HG03108 (cell line): ENCODE measurements around the gene ZNF516.

ENCODE experiments used
- ATAC-seq: cut with Tn5 transposase; IDR thresholded peaks from one replicate; pipeline ENCODE4 v1.9.1; 2021; ENCODE audit warnings: moderate library complexity; ENCODE audit not compliant: unreplicated experiment

ZNF516 gene

DNA sequence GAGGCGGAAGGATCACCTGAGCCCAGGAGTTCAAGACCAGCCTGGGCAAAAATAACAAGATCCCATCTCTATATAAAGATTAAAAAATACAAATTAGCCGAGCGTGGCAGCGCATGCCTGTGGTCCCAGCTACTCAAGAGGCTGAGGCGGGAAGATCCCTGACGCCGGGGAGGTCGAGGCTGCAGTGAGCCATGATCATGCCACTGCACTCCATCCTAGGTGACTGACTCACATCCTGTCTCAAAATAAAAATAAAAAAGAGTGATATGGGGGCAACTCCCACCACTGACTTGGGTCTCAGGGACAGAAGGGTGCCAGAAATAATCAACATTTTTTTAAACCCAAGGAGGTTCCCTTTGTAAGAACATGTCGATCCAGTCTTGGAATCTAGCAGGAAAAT, 37.6 kb downstream of the ZNF516 start:
- no peak for ATAC-seq

DNA sequence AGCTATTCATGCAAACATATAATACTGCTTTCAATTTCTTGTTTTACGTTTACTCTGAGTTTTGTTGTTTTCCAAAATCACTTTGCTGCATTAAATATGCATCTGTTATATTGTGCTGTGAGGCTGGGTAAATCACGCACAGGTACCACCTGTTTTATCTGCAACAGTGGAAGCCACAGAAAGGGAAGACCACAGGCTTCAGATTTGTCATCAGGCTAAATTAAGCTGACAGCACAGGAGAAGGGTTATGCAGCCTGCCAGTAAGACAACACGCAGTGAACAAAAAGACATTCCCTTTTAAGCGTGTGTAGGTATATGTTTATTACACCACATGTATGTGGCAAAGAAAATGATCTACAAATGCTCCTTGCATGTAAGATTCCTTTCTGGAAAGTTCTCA, 38.2 kb downstream of the ZNF516 start:
- ATAC-seq = no peak

DNA sequence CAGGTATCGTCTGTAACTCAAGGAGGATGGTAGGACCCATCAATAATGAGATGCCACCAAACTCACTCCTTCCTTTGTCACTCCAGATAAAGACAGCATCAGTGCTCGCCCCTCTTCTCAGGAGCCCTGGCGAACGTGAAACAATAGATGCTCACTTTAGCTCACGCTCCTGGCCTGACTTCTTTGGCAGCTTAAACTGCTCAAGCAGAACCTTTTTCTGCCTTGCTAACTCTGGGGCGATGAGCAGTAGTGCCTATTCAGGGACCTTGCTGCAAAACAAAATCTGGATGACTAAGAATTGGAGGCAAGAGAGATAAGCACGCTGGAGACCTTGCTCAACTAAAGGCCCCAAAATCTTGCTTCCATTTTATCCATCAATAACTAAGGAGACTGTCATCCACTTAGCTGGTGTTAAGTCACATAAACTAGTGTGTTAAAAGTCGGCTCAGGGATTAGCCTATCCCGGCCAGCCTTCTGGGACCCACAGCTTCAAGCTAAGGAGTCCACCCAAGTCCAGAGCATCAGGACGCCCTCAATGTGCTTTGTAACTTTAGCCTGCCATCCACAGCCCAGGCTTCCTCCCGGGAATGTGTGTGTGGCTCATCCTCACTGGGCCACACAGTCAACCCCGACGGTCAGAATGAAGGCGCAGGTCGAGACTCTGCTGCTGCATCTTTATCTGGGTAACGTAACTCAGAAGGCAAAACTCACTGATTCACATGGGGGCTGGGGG, 38.9 kb downstream of the ZNF516 start:
- no peak for ATAC-seq

DNA sequence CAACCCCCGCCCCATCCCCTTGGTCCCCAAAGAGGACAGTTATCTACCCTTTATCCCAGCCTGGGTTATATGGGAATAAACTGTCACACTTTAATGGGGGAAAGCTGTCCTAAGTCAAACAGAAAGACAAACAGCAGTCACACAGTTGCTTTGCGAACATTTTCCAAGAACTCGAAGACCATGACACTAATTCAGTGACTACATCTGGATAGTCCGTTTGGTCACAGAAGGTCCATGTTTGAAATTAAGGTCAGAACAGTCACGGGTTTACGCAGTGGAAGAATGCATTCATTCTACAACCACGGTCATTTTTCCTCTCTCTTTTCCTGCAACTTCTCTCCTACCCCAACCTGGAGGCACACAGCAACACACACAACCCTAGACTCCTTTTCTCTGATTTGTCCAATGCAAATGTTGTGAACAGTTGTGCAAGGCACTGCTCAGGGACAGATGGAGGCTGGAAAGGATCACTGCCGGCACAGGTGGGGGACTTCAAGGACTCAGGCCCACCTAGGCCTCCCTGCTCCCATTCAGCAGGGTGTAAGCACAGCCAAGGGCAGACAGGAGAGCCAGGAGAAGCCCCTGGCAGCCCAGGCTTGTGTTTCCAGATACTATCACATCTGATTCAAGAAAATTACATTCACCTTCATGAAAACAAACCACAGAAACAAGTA, 39.9 kb downstream of the ZNF516 start:
- ATAC-seq = no peak

DNA sequence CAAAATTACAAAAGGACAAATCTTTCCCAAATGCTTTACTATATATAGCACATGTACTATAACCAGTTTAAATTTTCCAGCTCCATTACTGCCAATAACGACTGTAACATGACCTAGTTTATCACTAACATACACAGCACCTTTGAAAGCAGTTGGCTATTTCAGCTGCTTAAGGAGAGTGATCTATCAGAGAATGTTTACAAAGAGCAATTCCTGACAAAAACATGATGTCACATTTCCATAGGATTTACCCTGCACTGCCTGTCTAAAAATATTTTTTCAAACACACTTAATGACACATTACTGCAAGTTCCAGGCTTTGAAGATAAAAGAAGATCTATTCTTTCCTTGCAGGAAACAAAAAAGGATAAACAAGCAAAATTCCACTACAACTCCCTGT, 40.6 kb downstream of the ZNF516 start:
- no peak for ATAC-seq

DNA sequence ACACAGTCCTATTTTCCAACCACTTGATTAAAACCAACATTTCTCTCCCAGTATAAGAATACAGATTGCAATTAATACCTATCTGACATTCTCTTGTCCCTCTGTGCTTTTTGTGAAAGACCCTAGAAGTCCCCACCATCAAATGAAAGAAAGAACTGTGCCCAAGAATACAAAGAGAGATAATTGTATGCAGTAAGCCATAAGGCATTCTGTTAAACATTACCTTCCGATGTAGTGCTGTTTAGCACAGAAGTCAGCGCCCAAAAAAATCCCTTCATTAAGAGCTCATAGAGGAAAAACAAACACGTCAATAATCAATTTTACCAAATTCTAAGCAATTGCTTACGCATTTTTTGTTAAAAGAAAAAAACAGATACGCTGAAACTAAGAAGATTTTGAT, 41.1 kb downstream of the ZNF516 start:
- ATAC-seq = no peak

DNA sequence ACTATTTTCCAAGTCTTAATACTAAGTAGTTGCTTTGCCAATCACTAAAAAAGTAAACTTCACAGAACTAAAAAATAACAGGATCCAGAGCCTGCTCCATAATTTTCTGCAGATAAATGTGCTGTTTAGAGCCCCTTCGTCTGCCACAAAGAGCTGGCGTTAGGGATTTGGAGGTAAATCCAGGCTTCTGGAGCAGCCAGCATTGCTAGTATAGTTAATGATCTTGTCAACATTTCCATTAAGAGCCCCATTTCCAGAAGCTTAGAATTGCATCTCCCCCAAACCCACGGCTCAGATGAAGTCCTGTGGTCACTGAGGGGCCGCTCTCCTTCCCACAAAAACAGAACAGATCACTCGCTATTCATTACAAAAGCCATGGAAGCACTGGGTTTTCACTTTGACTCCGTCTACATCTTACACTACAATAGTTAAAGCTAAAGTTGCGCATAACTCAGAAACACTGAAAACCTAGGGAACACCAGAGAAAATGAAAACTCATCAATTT, 41.9 kb downstream of the ZNF516 start:
- no peak for ATAC-seq

DNA sequence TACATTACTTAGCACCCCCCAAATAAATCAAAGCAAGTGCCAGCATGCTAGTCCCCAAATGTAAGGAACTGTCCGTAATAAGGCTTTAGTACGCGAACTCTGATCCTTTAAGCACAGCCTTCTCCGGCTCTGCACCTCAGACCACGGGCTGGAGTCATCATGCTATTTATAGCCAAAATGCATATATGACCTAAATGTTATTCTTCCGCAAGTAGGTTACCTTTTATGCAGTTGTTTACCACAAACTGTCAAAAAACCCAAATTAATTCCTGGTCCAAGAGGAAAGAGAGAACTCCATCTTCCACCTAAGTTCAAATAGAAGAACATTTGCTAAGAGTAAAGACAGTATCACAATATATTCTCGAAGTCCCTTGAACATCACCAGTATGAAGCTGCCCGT, 42.7 kb downstream of the ZNF516 start:
- no peak for ATAC-seq

DNA sequence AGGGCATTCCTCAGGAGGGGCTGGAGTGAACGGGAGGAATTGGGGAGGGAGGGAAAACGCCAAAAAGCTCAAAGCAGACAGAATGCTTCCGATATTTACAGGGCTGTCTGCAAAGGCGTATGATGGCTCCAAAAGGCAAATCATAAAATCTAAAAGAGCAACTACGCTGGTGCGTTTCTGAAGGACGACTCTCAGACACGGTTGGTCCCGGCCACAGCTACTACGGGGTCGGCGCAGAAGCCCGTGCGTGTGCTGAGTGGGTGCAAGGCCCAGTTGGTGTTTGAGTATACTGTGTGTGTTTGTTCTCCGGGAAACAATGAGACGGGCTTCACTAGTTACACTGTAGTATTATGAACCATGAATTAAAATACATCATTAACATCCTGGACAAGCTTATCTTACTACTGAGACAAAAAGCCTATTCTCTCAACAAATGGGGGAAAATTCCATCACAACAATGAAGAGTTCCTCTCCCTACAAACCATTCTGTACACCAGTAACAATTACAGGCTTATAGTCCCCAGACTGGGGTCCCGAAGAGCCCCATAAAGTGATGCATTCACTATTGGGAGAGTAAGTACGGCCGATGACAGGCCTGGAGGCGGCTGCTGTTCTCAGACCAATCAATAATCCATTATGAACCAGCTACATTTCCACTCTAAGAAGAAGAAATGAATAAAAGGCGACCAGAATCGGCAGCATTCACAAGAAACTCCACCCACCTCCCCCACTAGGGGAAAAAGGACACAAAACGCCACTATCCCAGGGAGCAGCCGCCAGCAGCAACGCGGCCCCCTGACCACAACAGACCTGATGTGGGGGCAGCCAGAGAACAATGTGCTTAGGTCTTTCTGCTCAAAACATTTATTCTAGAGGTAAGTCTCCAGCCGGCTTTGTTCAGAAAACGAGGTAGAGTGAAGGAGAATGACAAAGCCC, 43.4 kb downstream of the ZNF516 start:
- ATAC-seq = no peak

DNA sequence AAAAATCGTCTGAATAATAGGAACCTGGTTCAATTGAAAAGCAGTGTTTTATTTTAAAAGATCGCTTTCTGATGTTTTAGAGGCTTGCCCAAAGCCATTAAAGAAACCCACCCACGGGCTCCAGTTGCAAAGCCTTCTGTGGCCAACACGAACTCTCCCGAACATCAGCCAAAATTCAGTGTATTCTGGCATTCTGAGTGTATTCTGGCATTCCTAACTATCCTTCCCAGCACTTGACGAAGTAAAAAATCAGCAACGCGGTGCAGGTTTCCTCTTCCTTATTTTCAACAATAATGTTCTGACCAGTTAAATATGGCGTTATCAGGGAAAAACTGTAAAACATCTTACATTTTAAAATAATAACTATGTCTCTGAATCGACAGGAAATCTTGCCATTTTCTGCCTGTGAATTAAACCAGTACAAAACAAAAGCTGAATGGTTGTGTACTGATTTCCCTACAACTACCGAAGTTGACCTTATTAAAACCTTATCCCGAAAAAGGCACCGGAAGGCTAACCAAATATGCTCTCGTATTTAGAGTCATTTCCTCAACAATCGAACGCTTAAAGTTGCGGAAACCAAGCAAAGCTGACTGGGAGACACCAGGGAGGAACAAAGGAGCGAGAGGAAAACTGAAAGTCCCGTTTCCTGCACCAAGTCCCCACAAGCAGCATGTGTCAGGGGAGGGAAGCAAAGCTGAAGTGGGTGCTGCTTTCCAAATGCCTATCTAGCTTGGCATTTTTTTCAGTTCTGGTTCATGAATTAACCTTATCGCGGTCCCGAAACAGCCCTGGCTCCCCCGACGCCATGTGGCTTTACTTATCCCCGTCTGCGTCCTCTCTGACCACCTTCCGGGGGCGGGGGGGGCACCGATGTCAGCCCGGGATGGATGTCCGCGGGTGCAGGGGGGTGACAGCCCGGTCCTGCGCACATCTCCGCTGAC, 44.3 kb downstream of the ZNF516 start:
- ATAC-seq = no peak

DNA sequence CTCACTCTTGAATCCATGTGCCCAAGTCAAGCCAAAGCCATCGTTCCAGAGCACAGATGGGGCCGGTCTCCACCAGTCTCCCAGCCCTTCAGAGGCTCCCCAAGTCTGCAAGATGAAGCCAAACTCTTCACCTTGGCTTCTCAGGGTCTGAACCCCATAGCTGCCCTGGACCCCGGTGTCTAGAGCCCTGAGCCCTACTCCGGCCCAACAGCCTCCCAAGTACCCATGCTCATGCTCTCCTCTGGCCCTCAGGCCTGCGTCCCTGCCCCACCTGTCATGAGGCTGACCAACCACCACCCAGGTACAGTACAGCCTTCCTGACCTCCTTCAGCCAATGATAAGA, 46.0 kb downstream of the ZNF516 start:
- no peak for ATAC-seq

DNA sequence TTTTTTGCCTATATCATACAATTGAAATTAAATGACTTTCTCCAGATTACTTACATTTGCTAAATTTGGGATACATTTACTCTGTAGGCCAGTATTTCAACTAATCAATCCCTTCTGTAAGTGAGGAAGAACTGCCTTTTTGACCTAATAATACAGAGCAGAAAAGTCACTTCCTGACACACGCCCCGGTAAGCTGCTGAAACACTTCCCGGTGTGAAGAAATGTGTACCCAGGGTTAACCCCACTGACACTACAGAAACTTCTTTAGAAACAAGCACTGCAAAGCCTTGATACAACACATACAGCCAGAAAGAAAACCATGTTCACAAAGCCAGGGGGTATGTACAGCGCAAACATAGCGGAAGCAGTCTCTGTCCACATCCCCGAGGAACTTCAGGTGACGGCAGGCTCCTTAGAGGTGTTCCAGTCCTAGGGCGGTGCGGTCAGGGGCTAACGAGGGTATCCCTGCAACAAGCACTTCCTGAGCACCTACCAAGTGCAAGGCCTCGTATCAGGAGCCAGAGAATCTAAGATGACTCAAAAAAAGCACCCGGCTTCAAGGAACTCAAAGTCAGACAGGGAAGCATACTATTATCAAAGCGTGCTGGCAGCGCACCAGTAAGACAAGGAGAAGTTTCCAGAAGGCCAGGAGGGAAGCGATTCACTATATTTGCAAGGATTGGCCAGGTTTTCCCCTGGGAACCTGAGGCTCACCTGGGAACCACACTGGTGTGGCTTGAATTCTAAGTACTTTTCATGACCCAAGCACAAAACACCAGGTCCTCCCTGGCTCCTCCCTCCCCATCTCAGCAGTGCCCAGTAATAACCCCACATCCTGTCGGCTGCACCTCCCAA, 46.6 kb downstream of the ZNF516 start:
- no peak for ATAC-seq

DNA sequence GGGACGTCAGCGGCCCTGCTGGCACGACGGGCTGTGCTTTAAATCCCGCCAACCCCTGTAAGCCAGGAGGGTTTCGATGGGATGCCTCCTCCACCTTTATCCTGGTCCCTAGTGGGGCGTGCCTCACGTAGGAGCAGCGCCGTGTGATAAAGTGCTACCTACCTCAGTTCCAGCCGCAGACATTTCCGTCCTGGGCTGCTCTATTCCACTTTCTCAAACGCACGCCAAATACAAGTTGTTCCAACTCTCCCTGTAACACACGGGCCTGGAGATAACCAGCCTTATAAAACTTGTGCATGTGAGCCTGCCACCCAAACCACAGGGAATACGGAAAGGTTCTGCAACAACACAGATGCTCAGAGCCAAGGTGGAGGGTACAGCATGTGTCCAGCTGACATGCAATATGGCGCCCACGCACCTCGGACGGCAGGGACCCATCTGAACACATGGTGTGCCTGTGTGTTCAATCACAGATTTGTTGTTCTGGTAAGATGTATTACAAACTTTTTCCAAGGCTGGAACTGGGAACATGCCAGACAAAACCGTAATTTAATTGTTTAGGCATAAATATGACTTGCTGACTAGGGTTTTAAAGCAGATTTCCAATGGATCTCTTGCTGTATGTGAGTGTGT, 47.7 kb downstream of the ZNF516 start:
- ATAC-seq = no peak

DNA sequence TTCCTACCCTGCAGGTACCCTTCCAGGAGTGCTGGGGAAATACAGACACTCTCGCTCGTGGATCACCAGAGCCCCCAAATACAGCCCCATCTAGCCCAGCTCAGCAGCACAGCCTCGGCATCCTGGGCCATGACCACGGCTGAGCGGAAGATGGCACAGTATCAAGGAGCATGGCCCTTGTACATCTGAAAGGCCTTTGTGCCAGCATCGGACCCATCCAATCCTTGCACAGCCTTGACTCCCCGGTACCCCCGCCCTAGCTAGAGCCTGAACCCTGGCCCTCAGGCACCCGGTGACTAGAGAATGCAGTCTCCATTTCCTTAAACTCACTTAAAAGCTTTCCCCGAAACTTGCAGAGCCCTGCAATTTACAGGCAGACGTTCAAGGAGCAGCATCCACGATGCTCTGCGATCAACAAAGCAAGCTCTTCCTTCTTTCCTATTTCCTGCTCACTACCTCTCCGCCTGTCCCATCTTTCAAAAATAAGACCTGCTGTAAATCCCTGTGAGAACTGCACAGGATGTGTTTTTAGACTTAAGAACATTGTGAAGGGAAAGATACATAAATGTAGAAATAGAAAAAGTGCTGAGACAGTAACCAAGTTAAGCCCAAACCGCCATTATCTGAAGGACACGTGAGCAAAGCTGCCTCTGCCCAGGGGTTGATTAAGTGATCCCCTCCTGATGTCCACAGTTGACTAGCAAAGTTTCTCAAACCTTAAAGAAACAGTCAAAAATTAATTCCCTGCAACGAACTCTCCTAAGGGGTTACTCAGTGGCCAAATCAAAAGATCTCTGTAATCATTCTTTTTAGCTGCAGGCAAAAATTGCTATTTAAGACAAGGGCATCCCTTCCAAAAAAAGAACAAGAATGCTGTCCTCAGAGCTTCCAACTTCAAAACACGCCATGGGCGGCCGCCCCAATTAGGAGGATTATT, 48.5 kb downstream of the ZNF516 start:
- no peak for ATAC-seq

DNA sequence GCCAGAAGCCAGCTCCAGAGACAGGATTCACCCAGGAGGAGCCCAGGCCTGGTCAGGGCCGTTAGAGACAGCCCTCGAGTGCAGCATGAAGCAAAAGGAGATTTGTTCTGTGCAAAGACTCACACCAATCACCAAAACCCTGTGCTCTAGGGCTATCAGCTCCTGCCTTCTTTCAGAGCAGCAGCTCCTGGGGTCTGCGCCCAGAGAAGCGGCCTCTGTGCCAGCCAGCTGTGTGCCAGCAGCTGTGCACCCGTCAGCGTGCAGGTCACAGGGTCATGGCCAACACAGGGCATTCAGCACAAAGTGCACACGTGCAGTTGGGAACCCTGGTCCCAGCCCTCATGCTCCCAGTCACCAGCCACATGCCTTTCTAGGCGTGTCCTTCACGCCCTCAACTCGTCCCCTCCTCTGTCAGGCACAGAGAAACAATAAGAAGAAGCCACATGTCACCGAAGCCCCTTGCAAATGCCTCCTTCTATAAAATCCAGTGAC, 49.3 kb downstream of the ZNF516 start:
- ATAC-seq = no peak

DNA sequence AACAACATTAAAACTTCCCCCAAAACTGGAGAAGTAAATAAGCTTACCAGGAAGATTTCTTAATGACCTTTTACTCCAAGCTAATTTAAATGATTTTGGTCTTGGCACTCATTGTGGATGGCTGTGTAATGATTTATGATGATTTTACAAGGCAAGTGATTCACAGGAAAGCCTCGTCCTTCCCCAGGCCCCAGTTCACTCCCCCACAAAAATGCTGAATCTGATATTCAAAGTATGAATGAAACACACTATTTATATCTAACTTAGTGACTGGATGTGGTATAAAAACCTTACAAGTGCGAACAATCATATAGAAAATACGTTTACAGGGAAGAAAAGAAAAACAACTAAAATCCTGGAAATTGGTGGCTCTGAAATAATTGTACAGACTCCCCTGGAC, 49.8 kb downstream of the ZNF516 start:
- no peak for ATAC-seq

DNA sequence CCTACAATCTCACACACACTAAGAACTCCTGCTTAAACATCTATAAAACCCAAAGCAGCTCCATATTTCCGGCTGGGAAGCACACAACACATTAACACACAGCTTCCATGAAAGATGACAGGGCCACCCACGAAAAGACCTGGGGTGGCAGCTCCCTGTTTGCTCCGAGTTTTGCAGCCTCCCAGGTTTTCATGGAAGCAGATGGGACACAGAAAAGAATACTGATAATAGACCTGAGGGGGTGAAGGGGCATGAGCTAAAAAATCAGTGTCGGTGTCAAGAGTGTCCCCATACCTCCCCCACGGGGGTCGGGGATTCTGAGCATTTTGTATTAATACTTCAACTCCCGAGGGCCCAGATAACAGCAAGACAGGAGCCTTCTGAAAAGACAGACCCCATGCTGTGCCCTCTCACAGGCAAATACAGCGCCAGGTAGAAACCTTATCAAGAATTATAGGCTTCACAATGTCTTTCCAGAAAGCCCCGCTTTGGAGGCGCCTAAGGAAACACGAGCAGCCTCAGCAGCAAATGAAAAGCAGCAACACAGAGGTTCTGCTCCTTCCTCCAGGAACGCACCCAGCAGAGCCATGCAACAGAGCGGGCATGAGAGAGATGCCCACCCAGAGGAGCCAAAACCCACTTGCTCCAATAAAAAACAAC, 50.5 kb downstream of the ZNF516 start:
- ATAC-seq = no peak
